GM12878 (cell line): Measurements from ENCODE around the gene MS4A14. TPM values are rescaled to one million over a fixed set of nuclear protein-coding genes. Genes with fewer than 3 reads are reported as not detected.
A peak's percentile ranks its signal among the peaks of the same experiment; 100 is the strongest.

Experiments used
- BCL11A ChIP-seq: IDR thresholded peaks from 2 replicates; pipeline ENCODE4 v1.6.1; 2011; ENCODE audit warnings: low read depth, low read length
- EED ChIP-seq: sonication (generic); IDR thresholded peaks from 2 replicates; pipeline ENCODE4 v1.6.1; 2016; ENCODE audit warnings: antibody characterized with exemption, low read depth
- FOXM1 ChIP-seq: IDR thresholded peaks from 2 replicates; pipeline ENCODE4 v1.6.1; 2012; ENCODE audit warnings: low read depth, mild to moderate bottlenecking, inconsistent platforms, low read length, moderate library complexity
- HSF1 ChIP-seq: fragments of 150-350 bp; IDR thresholded peaks from 2 replicates; pipeline ENCODE4 v1.6.1; 2014; ENCODE audit warnings: mild to moderate bottlenecking, low read depth, low read length
- JUND ChIP-seq: IDR thresholded peaks from 2 replicates; pipeline ENCODE4 v1.6.1; 2012; ENCODE audit warnings: low read depth, mild to moderate bottlenecking, low read length, improper control_type of control experiment, moderate library complexity
- KLF5 ChIP-seq: fragments of 450-650 bp; IDR thresholded peaks from 2 replicates; pipeline ENCODE4 v1.6.1; 2014; ENCODE audit warnings: mild to moderate bottlenecking; ENCODE audit not compliant: partially characterized antibody
- MEF2A ChIP-seq: IDR thresholded peaks from 2 replicates; pipeline ENCODE4 v1.6.1; 2011; ENCODE audit warnings: low read depth, mild to moderate bottlenecking, low read length, moderate library complexity; ENCODE audit not compliant: insufficient read depth
- PAX5 ChIP-seq: IDR thresholded peaks from 2 replicates; pipeline ENCODE4 v1.6.1; 2011; ENCODE audit warnings: low read depth, low read length, borderline replicate concordance
- POLR2A ChIP-seq: IDR thresholded peaks from 2 replicates; pipeline ENCODE4 v1.6.1; 2011; ENCODE audit warnings: low read depth, mild to moderate bottlenecking, low read length
- RAD21 ChIP-seq: IDR thresholded peaks from 2 replicates; pipeline ENCODE4 v1.6.1; 2011; ENCODE audit warnings: mild to moderate bottlenecking, low read depth, low read length, moderate library complexity; ENCODE audit not compliant: insufficient read depth
- RB1 ChIP-seq: fragments of 450-650 bp; formaldehyde crosslinking; IDR thresholded peaks from 2 replicates; pipeline ENCODE4 v1.6.1; 2017; ENCODE audit warnings: mild to moderate bottlenecking, borderline replicate concordance
- RBBP5 ChIP-seq: fragments of 200-600 bp; sonication (generic); conservative IDR thresholded peaks from 2 replicates; pipeline ENCODE4 v1.6.1; 2016
- SMARCA5 ChIP-seq: fragments of 450-650 bp; IDR thresholded peaks from 2 replicates; pipeline ENCODE4 v1.6.1; 2017; ENCODE audit warnings: mild to moderate bottlenecking
- SUPT20H ChIP-seq: IDR thresholded peaks from 2 replicates; pipeline ENCODE4 v1.6.1; 2011; ENCODE audit warnings: low read depth, mild to moderate bottlenecking, low read length, moderate library complexity, borderline replicate concordance; ENCODE audit not compliant: control insufficient read depth
- TAF1 ChIP-seq: IDR thresholded peaks from 2 replicates; pipeline ENCODE4 v1.6.1; 2011; ENCODE audit warnings: mild to moderate bottlenecking, low read depth, low read length, borderline replicate concordance
- WRNIP1 ChIP-seq: IDR thresholded peaks from 2 replicates; pipeline ENCODE4 v1.6.1; 2011; ENCODE audit warnings: low read depth, low read length, improper control_type of control experiment, borderline replicate concordance
- YBX1 ChIP-seq: fragments of 450-650 bp; IDR thresholded peaks from 2 replicates; pipeline ENCODE4 v1.6.1; 2016; ENCODE audit warnings: antibody characterized with exemption
- ZNF592 ChIP-seq: fragments of 450-650 bp; IDR thresholded peaks from 2 replicates; pipeline ENCODE4 v1.6.1; 2017; ENCODE audit warnings: mild to moderate bottlenecking, moderate library complexity
- ZNF622 ChIP-seq: fragments of 450-650 bp; IDR thresholded peaks from 2 replicates; pipeline ENCODE4 v1.6.1; 2017; ENCODE audit warnings: mild to moderate bottlenecking, inconsistent platforms
- polyA plus RNA-seq, 11 experiments: library from polyadenylated mRNA; depleted of rRNA in 4 of 11; unstranded in 6 of 11; stranded (reverse) in 5 of 11; fragments of >200 nt; fragmentation: Nextera tagmentation in 4 of 11; fragmentation: Illumina TruSeq in 1 of 11; extraction: Ambion mirVana in 4 of 11; extraction: Trizol in 1 of 11; gene quantifications; 1 replicate in 1 of 11; 2 replicates in 10 of 11; pipeline versions ENCODE4 v1.2.1 to v1.2.3, GENCODE V29; 2011 to 2016; ENCODE audit warnings: inconsistent platforms in 2 of 11, missing spikeins in 2 of 11, low read depth in 1 of 11
- total RNA-seq, 4 experiments: library from RNA; depleted of rRNA in 3 of 4; stranded (reverse); fragments of >200 nt in 3 of 4; fragmentation: Illumina TruSeq in 1 of 4; extraction: Trizol in 1 of 4; gene quantifications; 2 replicates each; pipeline versions ENCODE4 v1.2.1 to v1.2.3, GENCODE V29; 2013 to 2021
- TF ChIP-seq, protein P1 (sequence below): IDR thresholded peaks from 2 replicates; pipeline ENCODE4 v1.6.1; 2012; ENCODE audit warnings: low read depth, low read length, improper control_type of control experiment
- TF ChIP-seq, protein P2 (sequence below): fragments of 450-650 bp; conservative IDR thresholded peaks from 2 replicates; pipeline ENCODE4 v1.6.1; 2017; ENCODE audit warnings: mild to moderate bottlenecking, moderate library complexity
- TF ChIP-seq, protein P3 (sequence below): IDR thresholded peaks from 2 replicates; pipeline ENCODE4 v1.6.1; 2012; ENCODE audit warnings: low read depth, low read length, improper control_type of control experiment

Gene MS4A14
- total and polyA plus RNA-seq, 10 of the 15 experiments (the other 5 are each of a cell fraction or from before 2014, with no cell fraction given): 0.13 to 1.0 (median 0.63) TPM; not detected in 1

GRCh38 chr11:60367009-60367408 lies 29.2 kb upstream of the MS4A14 start (continued):
- TF ChIP-seq, protein P1, sequence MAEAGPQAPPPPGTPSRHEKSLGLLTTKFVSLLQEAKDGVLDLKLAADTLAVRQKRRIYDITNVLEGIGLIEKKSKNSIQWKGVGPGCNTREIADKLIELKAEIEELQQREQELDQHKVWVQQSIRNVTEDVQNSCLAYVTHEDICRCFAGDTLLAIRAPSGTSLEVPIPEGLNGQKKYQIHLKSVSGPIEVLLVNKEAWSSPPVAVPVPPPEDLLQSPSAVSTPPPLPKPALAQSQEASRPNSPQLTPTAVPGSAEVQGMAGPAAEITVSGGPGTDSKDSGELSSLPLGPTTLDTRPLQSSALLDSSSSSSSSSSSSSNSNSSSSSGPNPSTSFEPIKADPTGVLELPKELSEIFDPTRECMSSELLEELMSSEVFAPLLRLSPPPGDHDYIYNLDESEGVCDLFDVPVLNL: no peak
- no peak for TF ChIP-seq RAD21
- TF ChIP-seq ZNF592: no peak
- TF ChIP-seq, protein P2, sequence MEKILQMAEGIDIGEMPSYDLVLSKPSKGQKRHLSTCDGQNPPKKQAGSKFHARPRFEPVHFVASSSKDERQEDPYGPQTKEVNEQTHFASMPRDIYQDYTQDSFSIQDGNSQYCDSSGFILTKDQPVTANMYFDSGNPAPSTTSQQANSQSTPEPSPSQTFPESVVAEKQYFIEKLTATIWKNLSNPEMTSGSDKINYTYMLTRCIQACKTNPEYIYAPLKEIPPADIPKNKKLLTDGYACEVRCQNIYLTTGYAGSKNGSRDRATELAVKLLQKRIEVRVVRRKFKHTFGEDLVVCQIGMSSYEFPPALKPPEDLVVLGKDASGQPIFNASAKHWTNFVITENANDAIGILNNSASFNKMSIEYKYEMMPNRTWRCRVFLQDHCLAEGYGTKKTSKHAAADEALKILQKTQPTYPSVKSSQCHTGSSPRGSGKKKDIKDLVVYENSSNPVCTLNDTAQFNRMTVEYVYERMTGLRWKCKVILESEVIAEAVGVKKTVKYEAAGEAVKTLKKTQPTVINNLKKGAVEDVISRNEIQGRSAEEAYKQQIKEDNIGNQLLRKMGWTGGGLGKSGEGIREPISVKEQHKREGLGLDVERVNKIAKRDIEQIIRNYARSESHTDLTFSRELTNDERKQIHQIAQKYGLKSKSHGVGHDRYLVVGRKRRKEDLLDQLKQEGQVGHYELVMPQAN: no peak
- TF ChIP-seq TAF1: no peak
- no peak for TF ChIP-seq POLR2A
- TF ChIP-seq, protein P3, sequence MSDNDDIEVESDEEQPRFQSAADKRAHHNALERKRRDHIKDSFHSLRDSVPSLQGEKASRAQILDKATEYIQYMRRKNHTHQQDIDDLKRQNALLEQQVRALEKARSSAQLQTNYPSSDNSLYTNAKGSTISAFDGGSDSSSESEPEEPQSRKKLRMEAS: no peak
- peak; percentile 87 for TF ChIP-seq FOXM1
- TF ChIP-seq YBX1: no peak
- TF ChIP-seq MEF2A: peak; percentile 91
- no peak for TF ChIP-seq SMARCA5
- no peak for TF ChIP-seq ZNF622
- TF ChIP-seq PAX5: no peak; the same call in 1 of the 2 replicates
- 0 out of 2 replicates have a peak, but pooled peaks have one; percentile 64 for TF ChIP-seq BCL11A
- peak; percentile 31 for TF ChIP-seq KLF5
- TF ChIP-seq SUPT20H: no peak
- TF ChIP-seq EED: no peak
- no peak for TF ChIP-seq WRNIP1
- TF ChIP-seq RBBP5: no peak
- TF ChIP-seq HSF1: no peak
- no peak for TF ChIP-seq RB1
- TF ChIP-seq JUND: no peak
